B cell (primary cell): ENCODE measurements around the gene KIF15.

Source experiments
- CTCF ChIP-seq: fragments of 200-600 bp; IDR thresholded peaks from one replicate; pipeline ENCODE4 v1.8.0; 2022; ENCODE audit warnings: antibody characterized with exemption, mild to moderate bottlenecking
- EZH2 ChIP-seq: IDR thresholded peaks from 2 replicates; pipeline ENCODE4 v1.6.1; 2012; ENCODE audit warnings: borderline replicate concordance, low read depth, mild to moderate bottlenecking, moderate library complexity, low read length; ENCODE audit not compliant: insufficient read depth, poor library complexity, severe bottlenecking

- TF ChIP-seq CTCF, result no peak
- TF ChIP-seq EZH2, result no peak
Observed at GRCh38 chr3:44880284-44880683, 118.7 kb downstream of the KIF15 start.
